ENCODE measurements around the gene HRG. TPM values are rescaled to one million over a fixed set of nuclear protein-coding genes. Genes with fewer than 3 reads are reported as not detected.
"Not testable (repeated sequence)": the region's sequence is repeated elsewhere in the genome, so short reads cannot be mapped to it uniquely, and the experiment has no call there.

The HRG gene
- polyA plus RNA-seq, 1 experiment = not detected

- Histone ChIP-seq H3K4me3 (ENCODE audit: low read depth, low read length) (no peak overlapping the region), H3K27ac (ENCODE audit: low read depth, low read length) (no peak overlapping the region), H3K27me3 (ENCODE audit: control insufficient read depth, insufficient read depth, low read length) (peaks cover 8% of the 10 kb centered on the region), H3K9me3 (ENCODE audit: control insufficient read depth, insufficient read depth, low read length) (no peaks in the 10 kb centered on the region)
- CTCF ChIA-PET = no interaction called here
- no peak for DNase-seq (ENCODE audit: low read depth, low spot score)
- no peak for TF ChIP-seq CTCF (IDR thresholded peaks at IDR 0.05; ENCODE audit: low read depth, low read length)
- POLR2A ChIA-PET = no interaction called here
These were observed 28.6 kb downstream of the HRG start for GRCh38 chr3:186694288-186695032.

GRCh38 chr3:186696522-186696921 is 30.7 kb downstream of the HRG start:
- CTCF ChIA-PET = no interaction called here
- Histone ChIP-seq H3K27me3 (ENCODE audit: control insufficient read depth, insufficient read depth, low read length) (peaks cover 8% of the 10 kb centered on the region), H3K9me3 (ENCODE audit: control insufficient read depth, insufficient read depth, low read length) (no peaks in the 10 kb centered on the region), H3K4me3 (ENCODE audit: low read depth, low read length) (no peak overlapping the region), H3K27ac (ENCODE audit: low read depth, low read length) (no peak overlapping the region)
- DNase-seq (ENCODE audit: low read depth, low spot score) = no peak
- POLR2A ChIA-PET = no interaction called here
- TF ChIP-seq CTCF (IDR thresholded peaks at IDR 0.05; ENCODE audit: low read depth, low read length) = no peak

- no peak for TF ChIP-seq CTCF (IDR thresholded peaks at IDR 0.05; ENCODE audit: low read depth, low read length)
- H3K9me3 ChIP-seq (ENCODE audit: control insufficient read depth, insufficient read depth, low read length) = no peaks in the 10 kb centered on the region
- peaks cover 6% of the 10 kb centered on the region for H3K27me3 ChIP-seq (ENCODE audit: control insufficient read depth, insufficient read depth, low read length)
- no peak overlapping the region for H3K4me3 ChIP-seq (ENCODE audit: low read depth, low read length)
- POLR2A ChIA-PET = no interaction called here
- H3K27ac ChIP-seq (ENCODE audit: low read depth, low read length) = no peak overlapping the region
- CTCF ChIA-PET = no interaction called here
- DNase-seq (ENCODE audit: low read depth, low spot score) = no peak
These were observed 31.7 kb downstream of the HRG start for GRCh38 chr3:186697510-186697909.

GRCh38 chr3:186700267-186700666 is 34.5 kb downstream of the HRG start:
- TF ChIP-seq CTCF (IDR thresholded peaks at IDR 0.05; ENCODE audit: low read depth, low read length) = no peak
- no peak for DNase-seq (ENCODE audit: low read depth, low spot score)
- H3K9me3 ChIP-seq (ENCODE audit: control insufficient read depth, insufficient read depth, low read length) = no peaks in the 10 kb centered on the region
- H3K27ac ChIP-seq (ENCODE audit: low read depth, low read length) = no peak overlapping the region
- H3K27me3 ChIP-seq (ENCODE audit: control insufficient read depth, insufficient read depth, low read length) = peaks cover 8% of the 10 kb centered on the region
- CTCF ChIA-PET = no interaction called here
- no peak overlapping the region for H3K4me3 ChIP-seq (ENCODE audit: low read depth, low read length)
- POLR2A ChIA-PET = no interaction called here

- H3K9me3 ChIP-seq (ENCODE audit: control insufficient read depth, insufficient read depth, low read length); H3K4me3 ChIP-seq (ENCODE audit: low read depth, low read length); CTCF ChIA-PET; H3K27ac ChIP-seq (ENCODE audit: low read depth, low read length); DNase-seq (ENCODE audit: low read depth, low spot score); POLR2A ChIA-PET; H3K27me3 ChIP-seq (ENCODE audit: control insufficient read depth, insufficient read depth, low read length): not testable (repeated sequence)
These were observed 36.6 kb downstream of the HRG start for GRCh38 chr3:186702451-186702850.

All from AG04450 (cell line).